ENCODE data around the gene ETV5.

ETV5 gene

DNA sequence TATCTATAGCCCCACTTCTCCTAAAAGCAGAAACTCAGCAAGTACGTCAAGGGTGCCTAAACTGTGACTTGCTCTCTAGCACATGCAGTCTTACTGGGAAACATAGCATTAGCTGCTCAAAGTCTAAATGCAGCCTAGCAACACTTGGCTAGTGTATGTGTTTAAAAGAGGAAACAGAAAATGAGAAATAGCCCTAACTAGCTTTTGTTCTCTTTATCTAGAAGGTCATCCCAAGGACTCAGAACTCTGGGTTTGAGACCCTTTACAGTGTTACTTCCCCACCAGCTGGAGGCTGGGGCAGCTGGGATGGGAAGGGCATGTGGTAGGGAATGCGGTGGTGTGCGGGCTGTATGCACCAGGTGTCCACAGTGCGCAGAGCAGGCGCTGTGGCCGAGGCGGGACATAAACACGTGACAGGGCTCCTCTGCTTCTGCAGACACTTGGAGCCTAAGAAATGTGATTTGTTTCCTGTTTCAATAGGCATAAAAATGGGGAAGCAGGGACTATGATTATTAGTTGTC lies 13.3 kb downstream of the ETV5 start:
- no peak for DNase-seq (ENCODE audit: low read depth, low spot score)

DNA sequence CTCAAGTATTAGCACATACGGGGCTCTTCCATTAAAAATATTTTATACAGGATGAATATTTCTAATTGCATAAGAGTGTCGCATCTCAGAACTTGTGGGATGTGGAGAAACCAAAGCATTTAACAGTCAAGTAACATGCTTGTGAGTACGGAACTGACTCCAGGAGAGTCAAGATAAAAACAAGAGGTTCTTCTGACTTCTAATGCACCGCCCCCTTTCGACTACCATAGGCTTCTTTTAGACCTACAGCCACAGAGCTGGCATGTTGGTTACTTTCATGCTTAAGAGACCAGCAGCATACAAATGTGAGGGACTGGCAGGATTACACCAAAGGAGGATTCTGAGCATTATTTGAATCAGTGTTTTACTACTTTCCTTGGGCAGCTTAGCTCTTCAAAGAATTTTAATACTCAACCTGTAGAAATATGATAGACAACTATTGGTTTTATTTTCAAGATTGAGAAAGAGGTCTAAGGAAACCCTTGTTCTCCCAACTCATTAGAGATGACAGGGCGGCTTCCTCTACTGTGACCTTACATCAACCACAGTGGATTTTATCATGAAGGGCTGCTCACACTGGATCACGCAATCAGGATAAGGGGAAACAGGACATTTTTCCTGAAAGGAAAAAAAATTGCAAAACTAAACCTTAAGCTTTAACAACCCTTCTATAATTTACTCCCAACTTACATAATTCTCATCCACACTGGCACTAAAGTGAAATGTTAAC lies 14.0 kb downstream of the ETV5 start:
- no peak for DNase-seq (ENCODE audit: low read depth, low spot score)

DNA sequence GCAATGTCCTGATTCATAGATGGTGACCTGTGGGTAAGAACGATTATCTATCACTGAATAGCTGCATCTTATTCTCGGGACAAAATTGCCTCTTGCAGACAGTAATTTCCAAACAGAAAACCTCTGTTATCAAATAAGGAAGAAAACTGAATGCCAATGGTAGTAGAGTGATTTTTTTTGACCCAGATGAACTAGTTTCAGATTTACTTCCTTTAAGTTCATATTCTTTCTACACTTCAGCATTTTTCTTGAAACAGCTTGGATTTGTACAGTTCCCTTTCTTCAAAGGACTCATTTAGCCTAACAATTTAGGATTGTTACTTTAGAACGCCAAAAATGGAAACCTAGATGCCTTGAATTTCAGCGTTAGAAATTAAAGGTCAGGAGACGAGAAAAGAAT lies 14.6 kb downstream of the ETV5 start:
- no peak for DNase-seq (ENCODE audit: low read depth, low spot score)

DNA sequence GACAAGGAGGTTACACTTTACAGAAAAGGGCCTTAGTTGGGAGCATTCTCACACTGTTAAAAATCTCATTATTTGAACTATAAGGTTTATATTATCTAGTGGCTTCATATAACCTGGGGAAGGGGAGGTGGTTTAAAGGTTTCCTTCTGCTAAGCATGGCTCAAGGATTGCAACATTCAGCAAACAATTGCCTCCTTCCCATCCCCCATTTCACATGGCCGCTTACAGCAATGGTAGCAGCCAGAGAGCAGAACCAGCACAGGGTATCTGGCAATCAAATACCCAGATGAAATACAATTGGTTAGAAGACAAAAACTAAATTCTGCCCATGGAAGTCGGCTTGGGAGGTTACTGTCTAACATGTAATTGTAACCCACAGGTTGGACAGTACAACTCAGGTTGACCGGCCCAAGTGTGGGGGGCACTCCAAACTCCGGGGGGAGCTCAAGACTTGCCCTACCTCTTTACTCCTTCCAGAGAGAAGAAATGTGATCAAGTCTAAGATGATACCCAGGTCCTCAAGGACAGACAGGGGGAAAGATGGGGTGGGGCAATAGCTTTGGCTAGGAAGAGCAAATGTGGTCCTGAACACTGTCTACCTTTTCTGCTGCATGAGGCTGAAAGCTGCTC lies 15.5 kb downstream of the ETV5 start:
- DNase-seq (ENCODE audit: low read depth, low spot score), result no peak

DNA sequence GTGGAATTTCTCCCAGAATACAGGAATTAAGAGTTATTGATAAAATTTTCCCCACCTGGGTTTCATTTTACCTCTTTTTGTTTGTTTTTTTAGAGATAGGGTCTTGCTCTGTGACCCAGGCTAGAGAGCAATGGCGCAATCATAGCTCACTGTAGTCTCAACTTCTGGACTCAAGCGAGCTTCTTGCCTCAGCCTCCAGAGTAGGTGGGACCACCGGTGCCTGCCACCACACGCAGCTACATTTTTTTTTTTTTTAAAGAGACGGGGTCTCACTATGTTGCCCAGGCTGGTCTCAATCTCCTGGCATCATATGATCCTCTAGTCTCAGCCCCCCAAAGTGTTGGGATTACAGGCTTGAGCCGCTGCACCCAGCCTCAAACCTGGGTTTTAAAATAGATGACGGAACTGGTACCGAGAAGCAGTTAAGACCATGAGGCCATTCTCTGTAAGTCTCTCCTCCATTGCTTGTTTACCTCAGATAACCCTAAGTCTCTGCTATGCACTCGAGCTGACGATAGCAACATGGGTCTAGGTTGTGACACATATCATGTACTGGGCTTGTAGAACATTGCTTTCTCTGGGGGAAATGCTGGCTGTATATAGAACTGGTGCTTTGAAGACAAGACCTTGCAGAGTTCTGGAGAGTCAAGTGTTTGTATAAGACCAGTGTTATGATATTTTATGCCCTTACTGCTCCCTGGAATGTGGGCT lies 16.4 kb downstream of the ETV5 start:
- DNase-seq (ENCODE audit: low read depth, low spot score), result no peak

DNA sequence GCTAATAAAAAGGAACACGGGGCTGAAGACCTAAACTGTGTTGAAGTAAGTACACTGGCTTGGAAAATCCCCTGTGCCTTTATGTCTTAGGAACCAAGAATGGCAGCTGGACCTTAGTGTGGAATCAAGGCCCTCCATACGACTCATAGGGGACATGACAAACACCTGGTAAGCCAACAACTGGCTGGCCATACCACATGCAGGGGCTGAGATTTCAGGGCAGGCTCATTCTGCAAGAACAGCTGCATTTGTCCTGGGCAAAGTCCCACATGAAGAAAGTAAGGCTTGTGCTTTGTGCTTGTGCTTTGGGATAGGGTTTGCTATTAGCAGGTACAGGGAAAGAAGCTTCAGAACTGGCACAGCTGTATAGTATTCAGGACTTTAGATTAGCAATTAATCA lies 18.0 kb downstream of the ETV5 start:
- DNase-seq (ENCODE audit: low read depth, low spot score), result no peak

DNA sequence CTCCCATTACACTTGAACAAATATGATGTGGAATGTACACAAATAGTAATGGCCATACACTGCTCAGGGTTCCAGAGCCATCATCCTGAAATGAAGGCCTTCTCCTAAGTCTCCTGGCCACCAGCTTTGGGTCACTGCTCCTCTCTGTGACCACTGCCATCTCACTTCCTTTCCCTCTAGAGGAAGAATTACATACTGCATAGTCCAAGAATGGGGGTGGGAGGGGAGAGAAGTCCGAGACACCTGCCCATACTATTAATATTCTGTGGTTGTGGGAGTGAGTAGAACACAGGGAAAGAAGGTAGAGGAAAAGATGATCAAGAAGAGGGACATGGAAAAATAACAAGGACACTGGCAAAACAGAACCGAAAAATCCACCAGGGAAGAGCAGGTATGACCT lies 20.6 kb downstream of the ETV5 start:
- DNase-seq (ENCODE audit: low read depth, low spot score), result no peak

DNA sequence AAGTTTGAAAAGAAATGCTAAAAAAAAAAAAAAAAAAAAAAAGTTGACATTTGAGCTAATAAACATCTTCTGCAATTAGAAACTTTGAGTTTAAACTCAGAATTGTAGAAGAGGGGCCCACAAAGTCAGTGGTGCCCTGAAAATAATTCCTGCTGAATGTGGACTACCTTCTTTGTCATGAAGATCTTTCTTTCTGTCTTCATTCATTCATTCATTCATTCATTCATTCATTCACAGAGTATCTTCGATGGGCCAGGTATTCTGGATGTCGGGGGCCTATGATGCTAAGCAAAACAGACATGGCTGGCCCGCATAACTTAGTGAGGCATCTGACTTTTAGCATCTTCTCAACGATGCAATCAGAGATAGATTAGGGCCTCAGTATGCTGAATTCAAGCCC lies 24.6 kb downstream of the ETV5 start:
- no peak for DNase-seq (ENCODE audit: low read depth, low spot score)

DNA sequence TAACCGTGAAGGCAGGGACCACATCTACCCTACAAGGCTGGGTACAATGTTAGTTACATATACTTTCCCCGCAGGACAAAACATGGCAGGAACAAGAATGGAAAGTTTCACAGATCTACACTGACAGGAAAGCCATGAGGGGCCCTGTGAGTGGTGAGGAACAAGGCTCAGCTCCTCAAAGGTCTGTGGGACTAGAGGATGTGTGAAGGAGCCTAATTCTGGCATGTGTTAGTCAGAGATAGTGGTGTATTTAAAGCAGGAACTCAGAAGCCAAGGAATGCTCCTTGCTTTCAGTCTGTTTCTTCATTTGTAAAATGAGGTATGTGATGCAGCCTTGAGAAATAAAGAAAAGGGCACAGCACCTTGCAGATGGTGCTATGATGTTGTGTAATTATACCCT lies 25.1 kb downstream of the ETV5 start:
- DNase-seq (ENCODE audit: low read depth, low spot score), result no peak

DNA sequence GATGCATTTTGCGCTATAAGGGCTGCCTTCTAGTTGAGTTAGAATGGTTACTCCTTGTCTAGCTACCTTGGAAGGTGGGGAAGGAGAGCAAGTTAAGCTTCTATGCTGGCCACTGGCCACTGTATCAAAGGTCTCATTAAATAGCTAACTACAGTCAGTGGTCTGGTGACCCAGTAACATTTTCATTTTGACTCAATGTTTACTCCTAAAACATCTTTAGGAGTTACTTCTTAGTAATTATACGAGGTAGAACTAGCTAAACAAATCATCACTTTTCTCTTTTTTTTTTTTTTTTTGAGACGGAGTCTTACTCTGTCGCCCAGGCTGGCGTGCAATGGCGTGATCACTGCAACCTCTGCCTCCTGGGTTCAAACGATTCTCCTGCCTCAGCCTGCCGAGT lies 26.7 kb downstream of the ETV5 start:
- DNase-seq (ENCODE audit: low read depth, low spot score), result no peak

DNA sequence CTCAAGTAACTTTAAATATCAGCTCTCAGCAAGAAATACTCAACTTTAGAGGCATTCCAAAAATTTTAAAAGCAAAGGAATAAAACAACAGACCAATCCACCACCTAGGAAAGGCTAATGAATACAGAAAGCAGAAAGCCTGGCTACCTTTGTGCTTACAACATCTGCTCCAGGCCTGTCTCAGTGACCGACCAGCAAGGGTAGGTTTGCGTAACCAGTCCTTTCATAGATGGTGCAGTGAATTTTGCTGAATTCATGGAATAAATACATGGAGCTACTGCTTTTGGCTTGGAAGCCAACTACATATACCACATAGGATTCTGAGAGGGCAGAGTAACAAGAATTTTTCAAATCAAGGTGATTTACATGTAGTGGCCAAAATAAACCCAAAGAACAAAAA lies 27.2 kb downstream of the ETV5 start:
- no peak for DNase-seq (ENCODE audit: low read depth, low spot score)

DNA sequence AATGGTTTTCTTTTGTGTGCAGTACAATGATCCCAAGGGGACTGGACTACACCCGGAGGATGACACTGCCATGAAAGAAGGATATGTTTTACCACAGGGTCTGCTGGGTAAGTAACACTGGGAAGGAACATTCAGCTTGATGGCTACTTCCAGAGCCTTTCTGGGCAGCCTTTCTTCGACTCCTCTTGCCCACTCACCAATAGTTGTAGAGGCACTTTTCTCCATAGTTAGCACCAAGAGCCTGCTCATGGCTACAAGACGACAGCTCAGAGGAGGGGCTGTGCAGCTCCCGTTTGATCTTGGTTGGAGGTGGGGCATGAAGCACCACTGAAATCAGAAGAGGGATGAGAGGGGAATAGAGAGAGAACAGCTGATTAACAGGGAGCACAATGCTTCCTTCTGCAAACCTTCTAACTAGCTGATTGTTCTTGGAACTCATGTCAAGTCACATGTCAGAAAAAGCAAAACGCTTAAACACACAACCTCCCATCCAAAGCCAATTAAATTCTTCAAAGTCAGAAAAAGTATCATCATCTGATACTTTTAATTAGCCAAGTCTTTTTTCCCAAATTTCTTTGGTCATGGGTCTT lies 27.9 kb downstream of the ETV5 start:
- DNase-seq (ENCODE audit: low read depth, low spot score), result no peak

DNA sequence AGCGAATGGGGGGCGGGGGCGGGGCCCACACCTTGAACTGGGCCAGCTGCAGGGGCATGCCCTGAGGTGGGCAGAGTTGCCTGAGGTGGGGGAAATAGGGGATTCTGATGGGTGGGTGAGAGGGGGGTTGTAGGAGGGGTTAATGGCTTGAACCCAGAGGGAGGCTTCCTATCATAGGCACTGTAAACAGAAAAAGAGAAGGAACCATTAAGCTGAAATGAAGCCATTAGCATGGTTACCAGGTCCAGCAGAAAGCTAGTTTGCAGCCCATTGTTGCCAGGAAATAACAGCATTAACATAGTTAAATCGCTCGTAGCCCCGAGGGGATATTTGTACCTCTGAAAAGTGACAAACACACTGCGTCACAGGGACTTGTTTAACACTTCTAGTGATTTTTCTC lies 29.0 kb downstream of the ETV5 start:
- DNase-seq (ENCODE audit: low read depth, low spot score), result no peak

DNA sequence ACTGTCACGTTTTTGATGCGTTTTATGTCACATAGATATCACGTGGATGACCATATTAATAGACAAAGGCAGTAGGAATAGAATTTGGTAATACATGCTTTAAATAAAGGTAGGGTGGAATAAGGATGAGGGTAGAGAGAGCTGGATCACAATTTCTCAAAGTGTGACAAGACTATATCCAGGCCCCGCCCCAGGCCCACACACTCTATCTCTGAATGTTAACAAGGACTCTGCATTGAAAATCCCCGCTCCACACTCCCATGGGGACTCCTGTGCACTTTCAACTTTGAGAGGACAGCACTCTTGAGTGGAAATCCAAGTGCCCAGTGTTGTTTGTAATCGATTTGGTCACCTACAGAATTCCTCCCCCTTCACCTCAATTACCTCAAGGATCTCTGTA lies 31.4 kb downstream of the ETV5 start:
- DNase-seq (ENCODE audit: low read depth, low spot score), result no peak

DNA sequence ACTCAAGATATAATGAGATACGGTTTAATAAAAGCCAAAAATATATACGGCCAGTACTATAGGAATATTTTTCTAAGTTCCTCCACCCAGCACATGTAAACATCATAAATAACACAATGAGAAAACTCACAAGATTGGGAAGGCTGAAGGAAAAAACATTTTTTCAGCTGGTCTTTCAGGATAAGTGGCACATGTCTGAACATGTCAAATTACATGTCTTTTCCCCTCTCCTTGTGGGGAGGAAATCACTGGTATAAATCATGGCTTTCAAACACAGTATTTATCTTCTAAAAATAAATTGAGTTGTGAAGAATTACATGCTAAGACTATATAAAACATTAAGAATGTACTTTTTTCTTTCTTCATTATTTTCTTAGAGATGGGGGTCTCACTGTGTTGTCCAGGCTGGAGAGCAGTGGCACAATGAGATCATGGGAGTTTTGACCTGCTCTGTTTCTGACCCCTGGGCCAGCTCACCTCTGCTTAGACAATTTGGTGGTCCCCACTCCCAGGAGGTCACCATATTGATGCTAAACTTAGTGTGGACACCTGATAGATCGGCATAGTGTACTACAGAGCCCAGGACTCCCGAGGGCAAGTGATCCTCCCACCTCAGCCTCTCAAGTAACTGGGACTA lies 32.8 kb downstream of the ETV5 start:
- no peak for DNase-seq (ENCODE audit: low read depth, low spot score)

DNA sequence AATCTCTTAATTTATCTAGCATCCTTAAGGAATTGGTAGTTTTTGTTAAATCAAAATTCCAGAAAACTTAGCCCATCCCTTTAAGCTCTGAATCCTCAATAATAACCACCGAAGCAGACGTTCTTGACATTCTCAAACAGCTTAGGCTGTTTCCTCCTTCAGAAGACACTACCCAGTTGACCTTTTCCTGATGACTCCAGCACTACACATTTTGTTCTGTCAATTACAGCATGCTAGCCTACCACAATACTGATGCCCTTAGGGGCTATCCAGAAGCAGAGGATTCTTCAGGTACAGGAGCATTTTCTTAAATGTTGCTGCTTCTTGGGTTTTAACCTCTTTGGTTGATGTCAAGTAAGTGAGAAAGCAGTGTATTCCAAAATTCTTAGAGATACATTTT lies 33.4 kb downstream of the ETV5 start:
- DNase-seq (ENCODE audit: low read depth, low spot score), result no peak

DNA sequence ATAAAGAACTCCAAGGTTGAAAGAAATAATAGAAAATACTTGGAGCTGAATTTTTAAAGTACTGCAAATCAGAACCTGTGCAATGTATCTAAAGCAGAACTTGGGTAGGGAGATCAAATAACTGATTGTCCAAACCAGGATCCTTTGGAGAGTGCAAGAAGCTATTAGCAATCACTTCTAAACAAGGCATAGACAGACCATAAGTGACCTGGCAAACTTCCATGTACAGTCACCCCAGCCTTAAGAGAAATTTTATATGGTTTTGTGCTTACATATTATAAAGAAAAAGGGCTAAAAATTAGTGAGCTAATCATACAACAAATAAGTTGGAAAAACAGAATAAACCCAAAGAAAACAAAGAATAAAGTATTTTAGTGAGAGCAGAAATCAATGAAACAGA lies 35.2 kb downstream of the ETV5 start:
- DNase-seq (ENCODE audit: low read depth, low spot score), result no peak

DNA sequence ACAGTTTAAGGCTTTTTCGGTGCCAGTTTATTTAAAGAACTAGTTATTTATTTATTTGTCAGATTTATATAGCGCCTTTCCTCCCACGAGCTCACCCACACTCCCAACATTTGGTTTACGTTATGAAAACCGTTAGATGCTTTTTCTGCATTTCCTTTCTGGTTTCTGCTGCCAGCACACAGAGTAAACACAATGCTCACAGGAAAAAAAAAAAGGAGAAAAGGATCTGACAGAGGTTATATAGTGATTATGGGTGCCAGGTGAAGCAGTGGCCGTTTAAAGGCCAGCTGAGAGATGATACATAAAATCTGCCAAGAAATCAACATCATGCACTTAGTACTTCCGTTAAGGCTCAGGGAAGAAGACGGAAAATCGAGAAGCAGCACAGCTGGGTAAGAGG lies 37.9 kb downstream of the ETV5 start:
- DNase-seq (ENCODE audit: low read depth, low spot score), result no peak

DNA sequence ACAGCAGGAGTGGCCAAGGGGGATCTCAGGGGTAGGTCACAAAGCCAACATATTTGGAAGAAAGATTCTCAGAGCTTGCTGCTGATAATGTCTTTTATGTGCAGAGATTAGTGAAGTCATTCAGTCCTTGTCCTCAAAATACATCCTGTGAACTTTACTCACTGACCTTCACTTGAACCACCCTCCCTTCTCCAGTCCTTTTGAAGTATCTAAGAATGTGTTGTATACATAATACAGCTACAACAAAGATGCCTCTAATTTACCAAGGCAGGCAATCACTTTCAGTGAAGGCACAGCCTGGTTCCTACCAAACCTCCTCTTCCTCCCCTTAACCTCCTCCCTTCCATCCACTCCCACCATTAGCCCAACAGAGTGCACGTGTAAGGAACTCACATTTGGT lies 38.3 kb downstream of the ETV5 start:
- no peak for DNase-seq (ENCODE audit: low read depth, low spot score)

DNA sequence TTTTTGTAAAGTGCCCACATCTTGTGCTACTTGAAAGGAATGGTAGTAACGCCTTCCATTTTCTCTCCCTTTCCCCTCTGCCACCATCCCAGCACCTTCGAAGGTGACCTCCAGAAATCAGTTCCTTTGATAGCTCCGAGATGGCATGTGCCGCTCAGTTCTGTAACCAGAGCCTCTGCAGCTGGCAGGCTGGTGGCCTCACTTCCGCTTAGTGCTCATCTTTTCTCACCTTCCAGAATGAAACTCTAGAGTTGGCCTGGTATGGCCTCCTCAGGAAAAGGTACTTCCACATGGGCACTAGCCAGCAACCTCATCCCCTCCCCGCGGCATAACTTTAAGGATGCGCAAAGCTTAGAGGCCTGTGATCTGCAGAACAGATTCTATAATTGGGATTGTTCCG lies 38.8 kb downstream of the ETV5 start:
- no peak for DNase-seq (ENCODE audit: low read depth, low spot score)

DNA sequence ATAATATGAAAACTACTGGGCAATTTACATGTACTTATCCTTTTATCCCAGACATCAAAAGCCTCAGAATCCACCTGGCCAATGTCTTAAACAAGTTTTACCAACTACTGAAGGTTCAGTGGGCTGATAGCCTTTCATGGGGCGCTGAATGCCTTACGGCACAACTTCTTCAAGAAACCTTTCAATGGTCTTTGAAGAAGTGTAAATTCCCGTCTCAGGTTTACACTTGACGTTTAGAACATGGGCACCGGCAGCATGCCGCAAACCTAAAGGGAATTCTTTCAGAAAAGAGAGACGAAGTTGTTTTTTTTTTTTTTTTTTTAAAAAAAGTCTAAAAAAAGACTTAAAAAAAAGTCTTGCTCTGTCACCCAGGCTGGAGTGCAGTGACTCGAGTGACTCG lies 39.7 kb downstream of the ETV5 start:
- no peak for DNase-seq (ENCODE audit: low read depth, low spot score)

DNA sequence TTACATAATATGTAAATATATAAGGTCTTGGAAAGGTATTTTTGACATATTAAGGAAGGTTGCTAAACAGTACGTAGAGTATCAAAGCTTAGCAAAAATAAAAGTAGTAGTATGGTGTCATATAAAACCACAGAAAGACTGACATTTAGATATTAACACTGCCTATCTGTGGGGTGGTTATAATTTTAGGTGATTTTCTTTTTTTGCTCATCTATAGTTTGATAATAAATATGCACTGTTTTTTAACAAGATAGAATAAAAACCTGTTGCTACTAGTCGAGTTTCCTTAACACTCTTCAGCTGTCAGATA lies 40.7 kb downstream of the ETV5 start:
- no peak for DNase-seq (ENCODE audit: low read depth, low spot score)

Data from activated CD4-positive, CD25-positive, alpha-beta regulatory T cell treated with anti-CD3 and anti-CD28 coated beads, Interleukin-2, amount 50 U/mL, for 16 hours (primary cell).